Progenitor cell of endocrine pancreas (in vitro differentiated cells): Measurements from ENCODE around the gene ENTPD5. TPM values are rescaled to one million over a fixed set of nuclear protein-coding genes. Genes with fewer than 3 reads are reported as not detected.

ENCODE experiments used
- DNase-seq: peaks from one replicate; pipeline ENCODE4 v3.0.0; 2021; ENCODE audit warnings: low spot score; ENCODE audit not compliant: unreplicated experiment
- H3K27ac Mint-ChIP-seq: 2 replicates; pipeline ENCODE4 v1.8.0; 2021; ENCODE audit warnings: mild to moderate bottlenecking, moderate library complexity, mixed read lengths
- H3K27me3 Mint-ChIP-seq: 2 replicates; pipeline ENCODE4 v1.8.0; 2021; ENCODE audit warnings: mixed read lengths
- H3K36me3 Mint-ChIP-seq: 2 replicates; pipeline ENCODE4 v1.8.0; 2022; ENCODE audit warnings: mixed read lengths; ENCODE audit not compliant: insufficient read depth
- H3K4me1 Mint-ChIP-seq: 2 replicates; pipeline ENCODE4 v1.8.0; 2021; ENCODE audit warnings: low read depth, mixed read lengths
- H3K4me3 Mint-ChIP-seq: 2 replicates; pipeline ENCODE4 v1.8.0; 2021; ENCODE audit warnings: low read depth, mild to moderate bottlenecking, moderate library complexity, mixed read lengths
- H3K9me3 Mint-ChIP-seq: 2 replicates; pipeline ENCODE4 v1.8.0; 2021; ENCODE audit warnings: low read depth, mixed read lengths
- total RNA-seq: library from RNA; stranded (reverse); gene quantifications from 2 replicates; pipeline ENCODE4 v1.2.1, GENCODE V29; 2021
- TF ChIP-seq, protein P1 (sequence below): fragments of 200-600 bp; sonication (generic); IDR thresholded peaks from one replicate; pipeline ENCODE4 v1.5.0; 2021; ENCODE audit warnings: antibody characterized with exemption, mild to moderate bottlenecking; ENCODE audit not compliant: unreplicated experiment

Gene ENTPD5
- total RNA-seq, 1 donor from 2014 or later = 14.2 TPM

DNA sequence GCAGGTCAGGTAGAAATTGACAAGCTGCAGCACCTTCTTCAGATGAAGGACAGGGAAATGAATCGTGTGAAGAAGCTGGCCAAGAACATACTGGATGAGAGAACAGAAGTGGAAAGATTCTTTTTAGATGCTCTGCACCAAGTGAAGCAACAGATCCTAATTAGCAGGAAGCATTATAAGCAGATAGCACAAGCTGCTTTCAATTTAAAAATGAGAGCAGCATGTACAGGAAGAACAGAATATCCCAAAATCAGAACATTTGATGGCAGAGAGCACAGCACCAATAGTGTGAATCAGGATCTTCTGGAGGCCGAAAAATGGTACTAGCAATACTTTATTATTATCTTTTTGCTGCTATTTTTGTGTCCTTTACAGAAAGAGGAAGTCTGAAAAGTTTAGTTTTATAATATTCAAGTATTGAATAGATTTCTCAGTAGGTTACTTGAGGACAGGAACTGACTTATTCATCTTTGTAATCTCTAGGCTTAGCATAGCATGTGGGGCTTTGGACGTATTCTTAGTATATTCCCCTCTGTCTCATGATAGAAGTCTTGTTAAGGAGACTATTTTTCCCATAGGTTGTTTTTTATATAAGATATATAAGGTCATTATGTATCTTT is 30.9 kb upstream of the ENTPD5 start:
- Mint-ChIP-seq H3K27ac (no peak overlapping the region), H3K4me1 (no peaks in the 10 kb centered on the region), H3K9me3 (no peaks in the 10 kb centered on the region), H3K36me3 (peaks cover 1% of the 10 kb centered on the region), H3K27me3 (no peaks in the 10 kb centered on the region), H3K4me3 (no peak overlapping the region)
- TF ChIP-seq, protein P1, sequence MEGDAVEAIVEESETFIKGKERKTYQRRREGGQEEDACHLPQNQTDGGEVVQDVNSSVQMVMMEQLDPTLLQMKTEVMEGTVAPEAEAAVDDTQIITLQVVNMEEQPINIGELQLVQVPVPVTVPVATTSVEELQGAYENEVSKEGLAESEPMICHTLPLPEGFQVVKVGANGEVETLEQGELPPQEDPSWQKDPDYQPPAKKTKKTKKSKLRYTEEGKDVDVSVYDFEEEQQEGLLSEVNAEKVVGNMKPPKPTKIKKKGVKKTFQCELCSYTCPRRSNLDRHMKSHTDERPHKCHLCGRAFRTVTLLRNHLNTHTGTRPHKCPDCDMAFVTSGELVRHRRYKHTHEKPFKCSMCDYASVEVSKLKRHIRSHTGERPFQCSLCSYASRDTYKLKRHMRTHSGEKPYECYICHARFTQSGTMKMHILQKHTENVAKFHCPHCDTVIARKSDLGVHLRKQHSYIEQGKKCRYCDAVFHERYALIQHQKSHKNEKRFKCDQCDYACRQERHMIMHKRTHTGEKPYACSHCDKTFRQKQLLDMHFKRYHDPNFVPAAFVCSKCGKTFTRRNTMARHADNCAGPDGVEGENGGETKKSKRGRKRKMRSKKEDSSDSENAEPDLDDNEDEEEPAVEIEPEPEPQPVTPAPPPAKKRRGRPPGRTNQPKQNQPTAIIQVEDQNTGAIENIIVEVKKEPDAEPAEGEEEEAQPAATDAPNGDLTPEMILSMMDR = no peak
- DNase-seq = no peak

DNA sequence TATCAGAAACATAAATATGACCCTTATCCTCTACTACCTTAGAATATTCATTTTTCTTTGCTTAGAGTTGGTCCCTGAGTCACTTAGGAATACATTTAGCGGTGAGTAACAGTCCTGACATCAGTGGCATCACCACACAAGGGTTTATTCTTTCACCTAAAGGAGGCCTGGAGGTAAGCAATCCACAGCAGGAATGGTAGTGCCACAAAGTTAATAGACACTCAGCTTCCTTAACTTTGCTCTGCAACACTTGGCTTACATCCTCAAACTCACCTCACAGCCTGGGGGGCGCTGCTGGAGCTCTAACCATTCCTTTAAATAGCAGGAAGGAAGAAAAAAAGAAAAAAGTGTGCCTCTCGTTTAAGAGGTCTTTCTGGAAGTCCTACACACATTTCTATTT is 29.2 kb upstream of the ENTPD5 start:
- no peaks in the 10 kb centered on the region for H3K27me3 Mint-ChIP-seq
- H3K4me3 Mint-ChIP-seq = no peak overlapping the region
- no peak for DNase-seq
- TF ChIP-seq, protein P1 = peak; percentile 15
- H3K36me3 Mint-ChIP-seq = no peaks in the 10 kb centered on the region
- no peaks in the 10 kb centered on the region for H3K4me1 Mint-ChIP-seq
- no peaks in the 10 kb centered on the region for H3K9me3 Mint-ChIP-seq
- no peak overlapping the region for H3K27ac Mint-ChIP-seq

- DNase-seq = no peak
- Mint-ChIP-seq H3K27me3 (no peaks in the 10 kb centered on the region), H3K4me1 (no peaks in the 10 kb centered on the region), H3K9me3 (no peaks in the 10 kb centered on the region), H3K27ac (no peak overlapping the region), H3K4me3 (no peak overlapping the region), H3K36me3 (no peaks in the 10 kb centered on the region)
- TF ChIP-seq, protein P1 = no peak
Observed at GRCh38 chr14:74045522-74045921, 26.4 kb upstream of the ENTPD5 start.

DNA sequence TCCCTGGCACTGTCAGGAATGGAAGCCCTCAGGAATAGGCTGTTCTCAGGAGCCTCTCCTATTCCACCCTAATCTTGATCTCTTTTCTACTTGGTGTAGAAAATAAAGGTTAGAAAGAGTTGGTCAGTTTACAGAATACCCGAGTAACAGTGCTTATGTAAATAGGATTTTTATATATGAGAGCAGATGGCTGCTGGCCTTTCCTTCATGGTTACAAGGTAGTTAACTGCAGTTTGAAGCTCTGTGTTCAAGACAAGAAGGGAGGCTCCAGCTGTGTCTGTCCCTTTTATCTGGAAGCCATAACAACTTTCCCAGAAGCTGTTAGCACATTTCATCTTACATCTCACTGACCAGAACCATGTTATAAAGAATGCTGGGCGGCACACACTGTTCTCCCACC is 23.2 kb upstream of the ENTPD5 start:
- TF ChIP-seq, protein P1 = no peak
- no peaks in the 10 kb centered on the region for H3K27me3 Mint-ChIP-seq
- no peaks in the 10 kb centered on the region for H3K4me1 Mint-ChIP-seq
- no peaks in the 10 kb centered on the region for H3K36me3 Mint-ChIP-seq
- no peak overlapping the region for H3K27ac Mint-ChIP-seq
- no peaks in the 10 kb centered on the region for H3K9me3 Mint-ChIP-seq
- no peak overlapping the region for H3K4me3 Mint-ChIP-seq
- no peak for DNase-seq

DNA sequence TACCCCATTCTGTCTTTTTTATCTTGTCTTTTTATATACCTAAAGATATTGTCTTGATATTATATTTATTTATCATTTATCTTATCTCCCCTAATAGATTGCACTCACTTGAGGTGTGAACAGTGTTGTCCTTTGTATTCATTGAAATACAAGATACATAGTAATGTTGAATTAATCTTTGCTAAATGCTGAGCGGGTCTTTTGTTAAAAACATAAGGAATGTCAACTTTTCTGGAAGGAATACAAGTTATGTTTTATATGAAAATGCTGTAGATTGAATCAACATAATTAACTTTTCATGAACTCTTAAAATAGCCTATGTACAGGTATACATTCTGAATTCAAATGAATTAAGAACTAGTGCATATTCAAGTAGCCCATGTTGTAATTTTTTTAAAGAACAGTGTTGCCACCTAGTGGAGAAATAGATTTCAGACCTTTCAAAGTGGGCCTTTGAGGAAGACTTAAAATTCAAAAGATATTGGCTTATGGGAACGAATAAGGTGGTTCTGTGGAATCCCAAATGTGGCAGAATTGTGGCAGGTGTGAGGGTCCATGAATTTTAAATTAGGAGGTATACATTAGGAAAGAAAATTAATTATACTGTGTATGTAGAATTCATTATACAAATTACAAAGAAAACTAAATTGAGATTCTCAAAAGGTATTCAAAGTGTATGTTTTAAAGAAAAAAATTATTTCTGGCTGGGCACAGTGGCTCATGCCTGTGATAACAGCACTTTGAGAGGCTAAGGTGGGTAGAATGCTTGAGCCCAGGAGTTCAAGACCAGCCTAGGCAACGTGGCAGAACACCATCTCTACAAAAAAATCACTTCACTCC is 19.2 kb upstream of the ENTPD5 start:
- no peaks in the 10 kb centered on the region for H3K4me1 Mint-ChIP-seq
- H3K9me3 Mint-ChIP-seq = no peaks in the 10 kb centered on the region
- H3K27me3 Mint-ChIP-seq = no peaks in the 10 kb centered on the region
- H3K4me3 Mint-ChIP-seq = no peak overlapping the region
- no peak overlapping the region for H3K27ac Mint-ChIP-seq
- TF ChIP-seq, protein P1 = peak; percentile 76
- DNase-seq = no peak
- no peaks in the 10 kb centered on the region for H3K36me3 Mint-ChIP-seq
